Stimulated activated CD4-positive, alpha-beta T cell treated with anti-CD3 and anti-CD28 coated beads, Interleukin-15, amount 100 ng/mL, for 24 hours (primary cell): ENCODE results near the gene IL1RL1.

ENCODE experiments used
- DNase-seq: peaks from one replicate; pipeline ENCODE4 v3.0.0-alpha.2; 2020

Gene IL1RL1

DNA sequence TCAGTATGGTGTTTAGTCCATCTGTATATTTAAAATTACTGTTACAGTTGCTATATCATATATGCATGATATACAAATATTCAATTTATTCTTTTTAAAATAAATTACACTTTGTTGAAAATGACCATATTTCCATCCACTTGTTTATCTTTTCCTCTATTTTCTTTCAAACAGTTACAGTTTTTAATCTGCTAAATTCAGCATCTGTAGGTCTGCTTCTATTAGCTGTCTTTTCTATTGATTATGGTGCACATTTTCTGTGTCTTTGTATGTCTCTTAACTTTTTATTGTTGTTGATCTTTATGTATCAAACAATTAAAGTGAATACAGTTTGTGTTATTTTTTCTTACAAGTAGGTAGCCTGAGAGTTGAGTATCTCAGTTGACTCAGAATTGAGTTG is 72.4 kb downstream of the IL1RL1 start:
- no peak for DNase-seq

DNA sequence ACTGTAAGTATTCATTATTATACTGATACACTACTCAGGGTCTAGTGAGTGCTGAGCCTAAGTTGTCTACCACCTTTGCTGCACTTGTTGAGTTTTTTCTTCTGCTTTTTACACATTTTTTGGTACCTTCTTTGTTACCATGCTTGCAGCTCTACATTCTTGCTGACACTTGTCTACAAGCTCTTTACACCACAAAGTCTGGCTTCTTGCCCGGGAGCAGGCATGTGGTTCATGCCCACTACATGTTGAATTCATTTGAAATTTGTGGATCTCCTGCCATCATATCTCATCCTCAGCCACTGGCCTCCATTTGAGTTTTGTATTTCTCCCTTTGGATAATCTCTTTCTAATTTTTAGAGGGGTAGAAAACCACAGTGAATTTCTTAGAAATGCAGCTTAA is 74.2 kb downstream of the IL1RL1 start:
- DNase-seq, result no peak

DNA sequence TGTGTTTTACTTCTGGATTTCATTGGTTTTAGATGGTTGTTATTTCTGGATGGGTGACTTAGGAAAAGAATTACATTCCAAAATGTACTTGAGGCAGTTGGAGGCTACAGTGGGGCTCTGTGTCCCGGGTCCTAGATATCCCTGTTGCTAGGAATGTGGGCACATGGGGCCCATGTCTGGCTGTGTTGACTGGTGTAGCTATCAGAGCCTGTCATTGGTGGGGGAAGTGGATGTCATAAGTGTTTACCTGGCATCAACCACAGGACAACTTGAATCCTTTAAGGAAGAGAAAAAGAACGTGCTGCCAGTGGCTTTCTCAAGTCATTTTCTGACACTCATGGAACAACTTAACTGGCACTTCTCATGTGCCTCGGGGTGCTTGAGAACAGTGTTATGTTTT is 74.6 kb downstream of the IL1RL1 start:
- DNase-seq, result no peak

DNA sequence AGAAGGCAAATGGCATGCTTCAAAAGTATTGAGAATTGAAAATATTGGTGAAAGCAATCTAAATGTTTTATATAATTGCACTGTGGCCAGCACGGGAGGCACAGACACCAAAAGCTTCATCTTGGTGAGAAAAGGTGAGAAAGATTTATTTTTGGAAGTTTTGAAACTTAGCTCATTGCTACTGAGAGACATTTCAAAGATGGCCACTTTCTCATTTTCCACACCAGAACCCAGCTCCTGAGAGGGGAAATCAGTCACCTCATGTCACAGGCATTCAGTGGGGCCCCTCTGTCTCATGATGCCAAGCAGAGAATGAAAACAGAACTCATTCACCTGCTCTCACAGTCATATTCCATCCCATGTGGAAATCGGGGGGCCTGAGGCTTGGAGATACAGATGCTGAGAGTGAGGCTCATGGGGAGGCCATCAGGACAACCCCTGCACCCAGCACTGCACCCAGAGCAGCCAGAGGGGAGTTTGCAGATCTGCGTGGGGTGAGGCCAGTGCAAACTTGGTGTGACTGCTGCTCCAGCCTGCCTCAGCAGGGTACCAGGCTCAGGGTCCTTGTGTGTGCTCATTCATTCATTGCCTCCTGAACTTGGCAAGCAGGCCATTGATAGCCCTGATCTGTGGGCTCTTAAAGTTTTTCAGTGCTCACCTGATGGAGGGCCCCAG is 75.6 kb downstream of the IL1RL1 start:
- DNase-seq, result no peak

DNA sequence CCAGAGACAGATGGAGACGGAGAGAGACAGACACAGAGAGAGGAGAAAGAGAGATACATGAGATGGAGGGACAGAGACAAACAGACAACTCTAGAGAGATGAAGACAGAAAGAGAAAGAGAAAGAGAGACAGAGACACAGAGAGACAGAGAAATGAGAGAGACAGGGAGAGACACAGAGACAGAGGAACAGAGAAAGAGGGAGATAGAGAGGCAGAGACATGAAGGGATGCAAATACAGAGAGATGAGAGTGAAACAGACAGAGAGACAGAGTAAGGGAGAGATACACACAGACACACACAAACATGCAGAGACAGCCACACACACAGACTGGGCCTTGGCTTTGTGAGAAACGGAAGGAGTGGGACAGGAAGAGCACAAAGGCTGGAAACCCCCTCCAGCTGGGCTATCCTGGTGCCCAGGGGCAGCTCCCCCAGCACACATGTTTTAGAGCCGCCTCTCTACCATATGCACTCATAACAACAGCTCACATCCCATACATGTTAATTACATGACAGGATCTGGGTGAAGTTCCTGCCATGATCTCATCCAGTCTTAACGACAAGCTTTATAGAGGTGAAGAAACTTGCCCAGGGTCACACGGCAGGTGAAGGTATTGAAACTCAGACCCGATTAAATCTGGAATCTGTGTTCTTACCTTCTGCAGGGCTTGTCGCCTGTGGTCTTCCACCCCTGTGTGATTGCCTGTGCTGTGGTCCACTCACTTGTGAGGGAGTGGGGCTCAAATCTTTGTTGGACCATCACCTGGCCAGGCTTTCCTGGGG is 76.6 kb downstream of the IL1RL1 start:
- DNase-seq, result no peak

DNA sequence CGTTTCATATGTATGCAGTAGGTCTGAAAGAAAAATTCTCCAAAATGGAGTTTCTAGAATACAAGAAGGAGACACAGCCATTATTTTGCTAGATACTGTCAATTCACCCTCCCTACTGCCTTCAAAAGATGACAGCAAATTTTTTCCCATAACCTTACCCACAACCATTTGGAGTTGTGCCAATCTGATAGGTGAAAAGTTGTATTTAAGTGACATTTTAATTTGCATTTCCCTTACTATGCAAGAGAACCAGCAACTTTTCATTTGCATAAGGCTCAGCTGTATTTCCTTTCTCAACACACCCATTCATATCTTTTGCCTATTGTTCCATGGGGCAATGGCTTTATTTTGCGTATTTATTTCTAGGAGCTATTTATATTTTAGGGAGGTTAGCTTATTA is 80.2 kb downstream of the IL1RL1 start:
- no peak for DNase-seq

DNA sequence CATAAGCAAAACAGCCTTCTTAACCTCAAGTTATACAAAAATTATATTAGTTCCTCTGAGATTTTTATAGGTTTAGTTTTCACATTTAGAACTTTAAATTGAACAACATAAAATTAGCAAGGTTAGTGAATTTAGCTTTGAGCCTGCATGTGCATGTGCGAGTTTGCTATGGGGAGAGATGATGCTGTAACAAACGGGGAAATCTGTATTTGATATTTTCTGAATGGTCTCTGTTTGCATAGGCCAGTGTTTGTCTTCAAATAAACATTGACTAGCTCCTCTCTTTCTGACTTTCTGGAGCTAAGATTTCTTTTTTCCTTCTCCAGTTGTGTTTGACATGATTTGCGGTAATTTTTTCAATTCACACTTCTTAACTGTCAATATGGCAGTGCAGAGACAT is 80.7 kb downstream of the IL1RL1 start:
- no peak for DNase-seq

DNA sequence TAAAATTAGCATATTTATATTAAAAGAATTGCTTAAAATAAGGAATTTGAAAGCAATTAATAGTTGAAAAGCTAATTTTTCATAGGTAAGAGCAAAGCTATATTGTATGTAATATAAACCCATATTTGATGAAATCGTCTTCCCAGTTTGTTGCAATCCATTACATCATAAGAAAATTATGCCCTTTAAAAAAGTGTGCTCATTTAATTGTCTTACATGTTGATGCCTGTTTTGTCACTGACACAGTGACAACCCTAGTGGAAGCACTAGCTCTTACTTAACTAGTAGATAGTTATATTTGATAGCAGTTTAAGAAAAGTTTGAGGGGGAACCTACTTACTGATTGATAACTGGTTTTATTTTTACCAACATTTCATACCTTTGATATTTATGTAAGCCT is 81.6 kb downstream of the IL1RL1 start:
- DNase-seq, result no peak

DNA sequence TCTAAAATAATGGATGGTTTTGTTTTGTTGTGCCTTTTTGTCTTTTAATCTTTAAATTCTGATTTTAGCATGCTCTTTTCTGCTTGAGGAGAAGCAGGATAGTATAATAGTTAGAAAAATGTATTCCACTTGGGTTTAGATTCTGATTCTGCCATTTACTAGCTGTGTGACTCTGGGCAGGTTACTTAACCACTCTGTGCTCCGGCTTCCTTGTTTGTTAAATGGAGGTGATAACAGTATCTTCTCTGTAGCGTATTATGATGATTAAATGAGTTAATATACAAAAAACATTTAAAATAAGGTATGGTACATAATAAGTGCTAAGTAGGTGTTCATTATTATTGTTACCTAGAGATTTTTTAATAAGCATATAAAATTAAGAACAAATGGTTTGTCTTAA is 84.6 kb downstream of the IL1RL1 start:
- no peak for DNase-seq

DNA sequence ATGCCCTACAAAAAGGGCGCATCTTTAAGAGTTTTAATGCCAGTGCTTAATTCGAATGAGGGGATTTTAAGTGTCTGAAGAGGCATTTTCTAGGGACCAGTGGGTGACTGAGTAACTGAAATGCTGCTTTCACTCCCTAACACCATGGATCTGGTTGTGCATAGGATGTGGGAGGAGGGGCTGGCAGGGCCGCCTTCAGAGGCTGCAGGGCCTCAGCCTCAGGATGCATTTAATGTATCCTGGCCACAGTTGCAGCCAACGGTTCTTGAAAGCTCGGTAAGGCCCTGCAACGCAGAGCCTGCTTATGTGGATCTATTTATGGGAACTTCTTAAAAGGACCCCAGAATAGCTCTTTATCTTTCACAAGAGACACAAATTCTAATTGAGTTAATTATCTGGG is 85.8 kb downstream of the IL1RL1 start:
- DNase-seq, result no peak

DNA sequence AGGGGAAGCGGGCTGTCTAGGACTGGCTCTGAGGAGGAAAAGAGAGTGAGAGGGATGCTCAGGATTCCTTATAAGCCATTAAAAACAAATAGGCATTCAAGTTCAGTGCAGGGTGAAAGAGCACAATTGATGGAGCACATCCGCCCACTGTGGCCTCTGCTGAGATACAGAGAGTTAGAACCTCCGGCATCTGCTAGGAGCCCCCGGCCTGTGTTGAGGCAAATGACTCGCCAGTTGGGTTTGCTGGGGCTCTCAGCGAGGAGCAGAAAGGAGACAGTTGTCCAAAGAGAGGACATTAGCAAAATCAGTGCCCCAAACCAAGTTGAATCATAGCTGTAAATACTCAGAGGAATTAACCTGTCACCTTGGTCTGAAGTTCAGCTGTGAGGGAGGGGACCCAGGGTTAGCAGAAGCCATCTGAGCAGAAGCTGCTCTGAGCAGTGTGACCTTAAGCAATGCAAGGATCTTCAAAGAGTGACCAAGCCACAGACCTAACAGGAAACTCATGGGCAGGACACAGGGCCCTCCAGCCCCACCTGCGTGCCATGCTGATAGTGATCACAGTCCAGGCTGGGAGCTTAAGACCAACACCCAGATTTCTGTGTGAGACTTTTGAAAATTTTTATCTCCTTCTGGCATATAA is 88.3 kb downstream of the IL1RL1 start:
- DNase-seq, result no peak

DNA sequence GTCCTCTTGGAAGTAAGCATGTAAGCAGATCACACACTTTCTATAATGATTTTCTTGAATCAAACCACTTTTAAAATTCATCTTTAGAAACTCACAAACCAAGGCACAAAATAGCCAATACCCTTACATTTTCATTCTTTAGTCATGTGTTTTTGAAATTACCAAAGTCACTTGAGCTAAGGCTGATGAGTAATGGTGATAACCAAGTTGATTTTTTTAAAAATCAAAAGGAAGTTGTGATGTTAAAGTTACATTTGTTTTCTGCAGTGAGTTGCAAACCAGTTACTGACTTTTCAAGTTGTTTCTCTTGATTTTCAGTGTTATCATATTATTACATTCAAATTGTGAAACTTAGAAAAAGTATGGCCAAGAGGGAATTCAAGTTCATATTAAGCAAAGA is 90.1 kb downstream of the IL1RL1 start:
- DNase-seq, result no peak
